ENCODE measurements around the gene SPSB3. TPM values are rescaled to one million over a fixed set of nuclear protein-coding genes. Genes with fewer than 3 reads are reported as not detected.
"Not testable (repeated sequence)": the region's sequence is repeated elsewhere in the genome, so short reads cannot be mapped to it uniquely, and the experiment has no call there.

The SPSB3 gene
- total RNA-seq, 1 experiment from 2014 or later = 20.2 TPM

GRCh38 chr16:1743376-1744337, 38.7 kb downstream of the SPSB3 start:
- no peak for DNase-seq (ENCODE audit: low read depth)

DNA sequence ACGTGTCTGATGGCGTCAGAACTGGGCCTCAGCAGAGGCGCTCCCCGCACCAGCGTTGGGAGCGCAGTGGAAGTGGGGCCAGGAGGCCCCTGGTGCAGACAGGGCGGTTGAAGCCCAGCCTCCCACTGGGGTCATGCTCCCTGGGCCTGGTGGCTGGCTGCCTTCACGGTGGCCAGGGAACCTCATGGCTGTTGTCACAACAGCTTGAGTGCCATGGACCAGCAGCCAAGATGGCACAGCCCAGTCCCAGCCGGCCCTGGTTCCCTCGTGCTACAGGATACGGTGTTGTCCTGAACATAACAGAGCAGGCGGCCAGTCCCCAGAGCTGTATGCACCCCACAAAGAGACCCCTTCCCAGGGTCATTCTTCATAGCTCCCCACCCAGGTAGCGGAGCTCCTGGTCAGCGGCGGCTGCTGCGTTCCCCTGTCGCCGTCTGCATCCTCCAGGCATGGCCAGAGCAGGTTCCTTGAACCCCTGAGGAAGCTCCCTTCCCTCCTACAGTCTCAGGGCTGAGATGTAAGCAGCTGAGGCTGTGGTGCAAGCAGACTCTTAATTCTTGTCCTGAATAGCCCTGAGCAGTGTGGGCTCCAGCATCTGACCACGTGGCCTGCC, 40.7 kb downstream of the SPSB3 start:
- no peak for DNase-seq (ENCODE audit: low read depth)

GRCh38 chr16:1740781-1741490, 41.4 kb downstream of the SPSB3 start:
- DNase-seq (ENCODE audit: low read depth) = no peak

DNA sequence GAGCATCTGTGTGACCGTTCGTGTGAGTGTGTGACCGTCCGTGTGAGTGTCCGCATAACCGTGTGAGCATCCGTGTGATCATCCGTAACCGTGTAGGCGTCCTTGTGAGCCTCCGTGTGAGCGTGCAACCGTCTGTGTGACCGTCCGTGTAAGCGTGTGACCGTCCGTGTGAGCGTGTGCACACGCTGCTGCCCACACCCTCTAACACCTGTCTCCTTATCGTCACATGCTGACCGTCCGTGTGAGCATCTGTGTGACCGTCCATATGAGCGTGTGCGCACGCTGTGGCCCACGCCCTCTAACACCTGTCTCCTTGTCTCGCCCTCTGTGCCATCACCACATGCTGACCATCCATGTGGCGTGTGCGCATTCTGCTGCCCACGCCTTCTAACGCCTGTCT, 42.1 kb downstream of the SPSB3 start:
- DNase-seq (ENCODE audit: low read depth) = no peak

DNA sequence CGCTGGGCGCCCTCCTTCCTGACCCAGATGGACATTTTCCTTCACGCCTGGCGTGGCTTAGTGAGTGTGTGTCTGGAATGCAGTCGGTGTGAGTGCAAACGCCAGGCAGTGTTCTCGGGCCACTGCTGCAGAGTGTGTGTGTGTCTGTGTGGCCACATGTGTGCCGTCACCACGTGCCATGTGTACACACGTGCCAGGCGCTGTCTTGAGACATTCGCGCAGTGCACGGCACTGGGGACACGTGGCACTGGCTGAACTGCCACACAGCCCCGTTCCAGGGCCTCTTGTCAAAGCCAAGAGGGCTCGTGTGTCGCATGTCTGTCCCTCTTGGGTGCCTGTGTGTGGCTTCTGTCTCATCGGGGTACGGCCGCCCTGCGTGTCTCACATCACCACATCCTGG, 47.6 kb downstream of the SPSB3 start:
- DNase-seq (ENCODE audit: low read depth) = no peak

DNA sequence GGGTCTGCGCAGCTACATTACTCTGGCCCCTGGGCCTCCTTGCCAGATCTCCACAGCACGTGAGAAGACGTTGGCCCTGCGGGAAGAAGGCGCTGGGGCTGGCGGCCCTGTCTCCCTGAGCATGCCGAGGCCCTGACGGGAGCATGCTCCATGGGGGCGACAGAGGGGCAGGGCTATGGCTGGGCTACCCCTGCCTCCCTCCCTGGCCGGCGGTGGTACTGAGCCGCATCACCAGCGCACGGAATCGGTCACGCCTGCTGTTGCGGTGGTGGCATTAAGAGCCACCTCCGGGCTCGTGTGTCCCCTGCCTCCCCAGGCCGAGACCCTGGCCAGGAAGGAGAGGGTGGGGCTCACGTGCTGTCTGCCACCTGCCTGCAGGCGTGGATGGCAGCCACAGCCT, 48.2 kb downstream of the SPSB3 start:
- DNase-seq (ENCODE audit: low read depth) = no peak

DNA sequence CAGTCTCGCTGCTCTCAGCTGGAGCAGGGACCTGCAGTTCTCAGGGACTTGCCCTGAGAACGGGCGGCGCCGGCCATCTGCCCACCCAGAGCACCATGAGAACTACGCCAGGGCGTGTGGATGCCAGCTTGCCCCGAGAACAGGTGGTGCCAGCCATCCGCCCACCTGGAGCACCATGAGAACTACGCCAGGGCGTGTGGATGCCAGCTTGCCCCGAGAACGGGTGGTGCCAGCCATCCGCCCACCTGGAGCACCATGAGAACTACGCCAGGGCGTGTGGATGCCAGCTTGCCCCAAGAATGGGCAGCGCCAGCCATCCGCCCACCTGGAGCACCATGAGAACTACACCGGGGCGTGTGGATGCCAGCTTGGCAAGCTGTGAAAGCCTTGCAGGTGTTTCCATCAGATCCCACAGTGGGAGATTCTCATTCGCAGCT, 49.8 kb downstream of the SPSB3 start:
- DNase-seq (ENCODE audit: low read depth) = not testable (repeated sequence)

GRCh38 chr16:1732071-1732470, 50.3 kb downstream of the SPSB3 start:
- DNase-seq (ENCODE audit: low read depth) = no peak

DNA sequence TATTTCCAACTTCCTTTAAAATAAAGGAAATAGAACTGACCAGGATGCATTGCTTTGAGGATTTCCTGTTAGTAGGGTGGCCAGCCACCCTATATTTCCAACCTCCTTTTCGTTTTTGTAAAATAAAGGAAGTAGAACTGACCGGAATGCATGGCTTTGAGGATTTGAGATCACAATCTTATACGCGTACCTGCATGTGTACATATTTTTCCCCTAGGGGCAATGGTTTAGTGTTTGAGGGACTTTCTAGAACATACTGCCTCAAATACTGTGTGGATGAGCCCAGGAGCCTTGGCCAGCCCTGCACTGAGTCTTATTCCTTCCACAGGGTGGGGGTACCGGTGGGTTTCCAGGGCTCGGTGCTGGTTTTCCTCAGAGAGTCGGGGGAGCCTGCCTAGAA, 50.8 kb downstream of the SPSB3 start:
- DNase-seq (ENCODE audit: low read depth) = no peak

- DNase-seq (ENCODE audit: low read depth) = no peak
Observed at GRCh38 chr16:1731073-1731472, 51.3 kb downstream of the SPSB3 start.

GRCh38 chr16:1729445-1729844, 52.9 kb downstream of the SPSB3 start:
- DNase-seq (ENCODE audit: low read depth) = no peak

GRCh38 chr16:1729026-1729425, 53.3 kb downstream of the SPSB3 start:
- no peak for DNase-seq (ENCODE audit: low read depth)

- no peak for DNase-seq (ENCODE audit: low read depth)
Observed at GRCh38 chr16:1727651-1728624, 54.4 kb downstream of the SPSB3 start.

Other genes with a start within 250 kb of the SPSB3 start
- 1.1 TPM in 1 of 2 replicates, not detected in the other for gene TMEM204, start 248.9 kb downstream of the SPSB3 start, total RNA-seq (2014; rRNA removed; shearing (Covaris generic))
- gene IFT140, start 170.5 kb downstream of the SPSB3 start, total RNA-seq (2014; rRNA removed; shearing (Covaris generic)) = 7.8 and 9.8 TPM in 2 replicates
- gene CRAMP1, start 170.2 kb downstream of the SPSB3 start, total RNA-seq (2014; rRNA removed; shearing (Covaris generic)) = 5.8 and 10.8 TPM in 2 replicates
- gene JPT2, start 104.3 kb downstream of the SPSB3 start, total RNA-seq (2014; rRNA removed; shearing (Covaris generic)) = 75.4 and 121 TPM in 2 replicates
- gene MAPK8IP3, start 76.4 kb downstream of the SPSB3 start, total RNA-seq (2014; rRNA removed; shearing (Covaris generic)) = 8.9 and 17.5 TPM in 2 replicates
- gene NME3, start 11.0 kb downstream of the SPSB3 start, total RNA-seq (2014; rRNA removed; shearing (Covaris generic)) = 16.5 and 28.0 TPM in 2 replicates
- 8.6 and 10.1 TPM in 2 replicates for gene EME2, start 9.8 kb downstream of the SPSB3 start, total RNA-seq (2014; rRNA removed; shearing (Covaris generic))
- 153 and 201 TPM in 2 replicates for gene MRPS34, start 9.4 kb downstream of the SPSB3 start, total RNA-seq (2014; rRNA removed; shearing (Covaris generic))
- 75.7 and 97.2 TPM in 2 replicates for gene NUBP2, start 389 bp upstream of the SPSB3 start, total RNA-seq (2014; rRNA removed; shearing (Covaris generic))
- gene IGFALS, start 11.1 kb upstream of the SPSB3 start, total RNA-seq (2014; rRNA removed; shearing (Covaris generic)) = not detected in 2 replicates
- gene HAGH, start 44.3 kb upstream of the SPSB3 start, total RNA-seq (2014; rRNA removed; shearing (Covaris generic)) = 23.5 and 28.2 TPM in 2 replicates
- gene FAHD1, start 44.6 kb upstream of the SPSB3 start, total RNA-seq (2014; rRNA removed; shearing (Covaris generic)) = 26.6 and 50.7 TPM in 2 replicates
- not detected in 2 replicates for gene MEIOB, start 89.6 kb upstream of the SPSB3 start, total RNA-seq (2014; rRNA removed; shearing (Covaris generic))
- not detected in 2 replicates for gene HS3ST6, start 135.8 kb upstream of the SPSB3 start, total RNA-seq (2014; rRNA removed; shearing (Covaris generic))
- gene MSRB1, start 160.6 kb upstream of the SPSB3 start, total RNA-seq (2014; rRNA removed; shearing (Covaris generic)) = 36.6 and 49.1 TPM in 2 replicates
- gene RPL3L, start 172.1 kb upstream of the SPSB3 start, total RNA-seq (2014; rRNA removed; shearing (Covaris generic)) = not detected in 2 replicates
- gene NDUFB10, start 177.0 kb upstream of the SPSB3 start, total RNA-seq (2014; rRNA removed; shearing (Covaris generic)) = 147 and 156 TPM in 2 replicates
- 1,645 and 2,369 TPM in 2 replicates for gene RPS2, start 182.3 kb upstream of the SPSB3 start, total RNA-seq (2014; rRNA removed; shearing (Covaris generic))
- not detected in 2 replicates for gene RNF151, start 184.3 kb upstream of the SPSB3 start, total RNA-seq (2014; rRNA removed; shearing (Covaris generic))
- 49.5 and 49.6 TPM in 2 replicates for gene TBL3, start 189.5 kb upstream of the SPSB3 start, total RNA-seq (2014; rRNA removed; shearing (Covaris generic))
- gene NOXO1, start 198.9 kb upstream of the SPSB3 start, total RNA-seq (2014; rRNA removed; shearing (Covaris generic)) = not detected in 2 replicates
- gene GFER, start 201.6 kb upstream of the SPSB3 start, total RNA-seq (2014; rRNA removed; shearing (Covaris generic)) = 22.7 and 29.7 TPM in 2 replicates
- 0.29 TPM in 1 of 2 replicates, not detected in the other for gene SYNGR3, start 207.4 kb upstream of the SPSB3 start, total RNA-seq (2014; rRNA removed; shearing (Covaris generic))
- 19.8 and 21.6 TPM in 2 replicates for gene ZNF598, start 227.2 kb upstream of the SPSB3 start, total RNA-seq (2014; rRNA removed; shearing (Covaris generic))
- gene NPW, start 237.2 kb upstream of the SPSB3 start, total RNA-seq (2014; rRNA removed; shearing (Covaris generic)) = 0.46 and 1.5 TPM in 2 replicates
- 38.1 and 41.8 TPM in 2 replicates for gene NHERF2, start 244.3 kb upstream of the SPSB3 start, total RNA-seq (2014; rRNA removed; shearing (Covaris generic))

All from Daoy (cell line).